Measurements from ENCODE around the gene DUSP8.
"Not testable (repeated sequence)": the region's sequence is repeated elsewhere in the genome, so short reads cannot be mapped to it uniquely, and the experiment has no call there.

The DUSP8 gene

GRCh38 chr11:1586699-1587098, 14.6 kb upstream of the DUSP8 start:
- DNase-seq (ENCODE audit: low spot score): no peak

DNA sequence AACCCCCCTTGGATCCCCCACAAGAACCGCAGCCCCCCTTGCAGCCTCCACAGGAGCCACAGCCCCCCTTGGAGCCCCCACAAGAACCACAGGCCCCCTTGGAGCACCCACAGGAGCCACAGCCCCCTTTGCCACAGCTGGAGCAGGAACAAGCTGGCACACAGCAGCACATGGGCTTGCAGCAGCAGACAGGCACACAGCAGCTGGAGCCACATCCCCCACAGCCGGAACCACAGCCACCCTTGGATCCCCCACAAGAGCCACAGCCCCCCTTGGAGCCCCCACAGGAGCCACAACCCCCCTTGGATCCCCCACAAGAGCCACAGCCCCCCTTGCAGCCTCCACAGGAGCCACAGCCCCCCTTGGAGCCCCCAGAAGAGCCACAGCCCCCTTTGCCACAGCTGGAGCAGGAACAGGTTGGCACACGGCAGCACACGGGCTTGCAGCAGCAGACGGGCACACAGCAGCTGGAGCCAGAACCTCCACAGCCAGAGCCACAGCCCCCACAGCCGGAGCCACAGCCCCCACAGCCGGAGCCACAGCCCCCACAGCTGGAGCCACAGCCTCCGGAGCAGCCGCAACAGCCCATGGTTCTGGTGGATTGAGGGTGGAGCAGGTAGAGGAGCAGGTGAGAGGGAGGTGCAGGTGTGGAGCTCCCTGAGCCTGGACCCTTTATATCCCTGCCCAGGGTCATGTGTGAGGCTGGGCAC, 12.7 kb upstream of the DUSP8 start, which contains the start of gene KRTAP5-1:
Gene KRTAP5-1, minus strand, starts transcription at position 623 of the 710 bp plus-strand sequence. Its CDS starts 34 bp downstream, at position 589.
- not testable (repeated sequence) for DNase-seq (ENCODE audit: low spot score)

DNA sequence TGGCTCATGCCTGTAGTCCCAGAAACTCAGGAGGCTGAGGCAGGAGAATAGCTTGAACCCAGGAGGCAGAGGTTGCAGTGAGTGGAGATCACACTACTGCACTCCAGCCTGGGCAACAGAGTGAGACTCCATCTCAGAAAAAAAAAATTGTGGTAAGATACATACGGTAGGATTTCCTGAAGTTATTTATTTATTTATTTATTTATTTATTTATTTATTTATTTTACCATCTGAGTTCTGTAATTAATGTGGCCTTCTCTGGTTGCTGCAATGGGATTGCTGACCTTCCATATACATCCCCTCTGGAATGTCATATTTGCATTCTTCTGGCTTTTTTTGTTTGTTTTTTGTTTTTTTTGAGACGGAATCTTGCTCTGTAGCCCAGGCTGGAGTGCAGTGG, 10.8 kb upstream of the DUSP8 start:
- DNase-seq (ENCODE audit: low spot score): not testable (repeated sequence)

DNA sequence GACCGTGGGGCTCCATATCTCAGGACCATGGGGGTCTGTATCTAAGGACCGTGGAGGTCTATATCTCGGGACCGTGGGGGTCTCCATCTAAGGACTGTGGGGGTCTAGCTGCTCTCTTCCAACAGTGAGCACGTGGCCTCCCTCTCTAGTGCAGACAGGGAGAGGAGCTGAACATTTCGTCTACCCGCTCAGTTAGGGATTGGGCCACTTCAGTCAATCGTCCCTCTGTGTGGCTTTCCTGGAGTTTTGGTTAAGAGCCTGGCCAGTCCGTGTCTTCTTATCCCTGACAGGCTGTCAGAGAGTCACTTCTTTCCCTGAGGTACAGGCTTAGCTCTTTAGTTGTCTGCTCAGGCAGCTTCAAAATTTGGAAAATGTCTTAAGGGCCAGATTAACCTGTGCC, 9.9 kb upstream of the DUSP8 start:
- no peak for DNase-seq (ENCODE audit: low spot score)

- no peak for DNase-seq (ENCODE audit: low spot score)
Observed at GRCh38 chr11:1576825-1577224, 4.8 kb upstream of the DUSP8 start.

DNA sequence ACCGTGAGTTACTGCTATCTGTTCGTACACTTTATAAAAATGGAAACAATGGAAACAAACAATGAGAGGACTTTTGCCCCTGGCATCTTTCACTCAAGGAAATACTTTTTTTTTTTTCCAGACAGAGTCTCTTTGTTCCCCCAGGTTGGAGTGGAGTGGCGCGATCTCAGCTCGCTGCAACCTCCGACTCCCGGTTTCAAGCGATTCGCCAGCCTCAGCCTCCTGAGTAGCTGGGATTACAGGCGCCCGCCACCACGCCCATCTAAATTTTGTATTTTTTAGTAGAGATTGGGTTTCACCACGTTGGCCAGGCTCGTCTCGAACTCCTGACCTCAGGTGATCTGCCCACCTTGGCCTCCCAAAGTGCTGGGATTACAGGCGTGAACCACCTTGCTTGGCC, 3.7 kb upstream of the DUSP8 start:
- not testable (repeated sequence) for DNase-seq (ENCODE audit: low spot score)

DNA sequence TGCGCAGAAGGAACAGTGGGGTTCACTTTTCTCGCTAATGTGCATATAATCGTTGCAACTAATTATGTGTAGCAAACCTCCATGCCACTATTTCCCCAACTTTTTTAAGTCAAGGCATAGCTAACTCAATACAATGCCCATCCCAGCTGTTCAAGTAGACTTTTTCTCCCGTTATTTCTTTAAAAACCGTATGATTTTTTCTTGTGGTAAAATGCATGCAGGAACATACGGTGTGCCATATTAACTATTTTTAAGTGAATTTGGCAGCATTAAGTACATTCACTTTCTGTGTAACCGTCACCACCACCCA, 2.8 kb upstream of the DUSP8 start:
- no peak for DNase-seq (ENCODE audit: low spot score)

DNA sequence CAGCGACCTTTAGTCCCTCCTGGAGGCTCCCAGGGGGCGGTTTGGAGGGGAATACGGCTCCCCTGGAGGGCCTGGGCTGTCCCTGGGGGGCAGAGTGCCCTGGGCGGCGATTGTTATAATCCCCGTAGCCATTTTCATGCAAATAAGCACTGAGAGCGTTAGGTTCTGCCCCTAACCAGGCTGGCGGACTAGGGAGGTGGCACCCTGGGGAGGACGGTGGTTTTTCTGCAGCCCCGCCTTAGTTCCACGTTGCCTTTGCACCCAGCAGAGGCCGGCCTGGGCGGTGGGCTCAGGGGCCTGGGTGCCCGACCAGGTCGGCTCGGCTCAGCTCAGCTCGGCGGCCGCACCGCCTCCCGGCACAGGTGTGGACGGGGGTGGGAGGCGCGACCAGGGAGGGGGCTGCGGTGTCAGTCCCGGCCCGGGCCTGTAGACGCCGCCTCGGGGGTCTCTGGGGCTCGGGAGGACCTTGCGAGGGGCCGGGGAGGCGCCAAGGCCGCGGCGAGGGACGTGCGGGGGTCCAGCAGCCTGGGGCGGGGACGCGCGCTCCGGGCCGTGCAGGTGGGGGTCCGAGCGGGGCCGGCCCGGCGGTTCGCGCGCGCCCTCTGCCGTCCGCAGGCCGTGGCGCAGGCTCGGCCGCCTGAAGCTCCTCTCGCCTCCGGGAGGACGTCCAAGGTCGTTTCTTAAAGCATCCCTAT, 2.3 kb upstream of the DUSP8 start:
- DNase-seq (ENCODE audit: low spot score): peak; percentile 91

DNA sequence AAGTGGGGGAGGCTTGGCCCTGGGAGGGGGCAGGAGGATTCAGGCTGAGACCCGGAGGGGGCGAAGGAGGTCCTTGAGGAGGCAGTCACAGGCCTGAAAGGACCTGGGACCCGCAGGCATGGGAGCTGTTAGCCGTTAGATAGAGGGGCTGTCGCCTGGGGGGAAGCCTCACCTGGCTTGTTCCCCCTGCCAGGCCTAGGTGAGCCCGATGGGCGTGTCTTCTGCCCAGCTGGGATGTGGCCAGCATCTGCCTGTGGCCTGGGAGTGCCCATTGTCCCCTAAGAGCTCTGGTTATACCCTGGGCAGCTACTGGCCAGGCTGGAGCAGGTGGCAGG, 1.8 kb upstream of the DUSP8 start:
- DNase-seq (ENCODE audit: low spot score): no peak

- no peak for DNase-seq (ENCODE audit: low spot score)
Observed at GRCh38 chr11:1573077-1573902, 1.2 kb upstream of the DUSP8 start.

DNA sequence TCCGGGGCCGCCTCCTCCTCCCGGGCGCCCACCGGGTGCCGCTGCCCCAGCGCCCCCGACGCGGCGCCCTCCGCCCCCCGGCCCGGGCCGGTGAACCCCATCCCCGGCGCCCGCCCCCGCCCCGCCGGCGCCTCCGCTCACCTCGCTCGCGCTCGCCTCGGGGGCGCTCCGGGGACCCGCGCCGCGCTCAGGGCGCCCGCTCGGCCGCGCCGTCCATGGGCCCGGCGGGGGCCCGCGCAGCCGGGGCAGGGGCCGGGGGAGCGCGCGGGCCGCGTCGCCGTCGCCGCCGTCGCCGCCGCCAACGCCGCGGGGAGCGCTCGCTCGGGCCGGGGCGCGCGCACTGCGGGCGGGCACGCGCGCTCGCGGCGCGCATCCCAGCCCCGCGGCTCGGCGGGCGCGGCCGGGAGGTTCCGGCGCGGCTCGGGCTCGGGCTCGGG, 293 bp downstream of the DUSP8 start:
- no peak for DNase-seq (ENCODE audit: low spot score)

- no peak for DNase-seq (ENCODE audit: low spot score)
Observed at GRCh38 chr11:1570896-1571759, 943 bp downstream of the DUSP8 start.

GRCh38 chr11:1570531-1570895, 1.6 kb downstream of the DUSP8 start:
- no peak for DNase-seq (ENCODE audit: low spot score)

DNA sequence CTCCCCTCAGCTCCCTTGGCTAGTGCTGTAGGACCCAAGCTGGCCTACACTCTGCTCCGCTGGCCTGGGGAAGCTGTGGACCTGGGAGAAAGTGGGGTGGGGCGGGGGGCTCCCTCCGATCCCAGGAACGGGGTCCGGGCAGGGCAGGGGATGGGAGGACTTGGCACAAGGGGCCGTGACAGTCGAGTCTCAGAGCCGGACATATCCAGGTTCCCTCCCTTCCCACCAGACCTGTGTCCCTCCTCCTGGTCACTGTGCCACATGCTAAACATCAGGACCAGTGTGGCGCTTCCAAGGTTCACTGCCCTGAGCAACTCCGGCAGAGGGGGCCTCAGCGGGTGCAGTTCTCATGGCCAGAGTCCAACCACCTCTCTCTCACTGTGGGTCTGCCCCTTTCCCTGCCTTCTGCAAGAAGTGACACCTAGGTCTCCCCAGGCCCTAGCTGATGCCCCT, 2.0 kb downstream of the DUSP8 start:
- no peak for DNase-seq (ENCODE audit: low spot score)

DNA sequence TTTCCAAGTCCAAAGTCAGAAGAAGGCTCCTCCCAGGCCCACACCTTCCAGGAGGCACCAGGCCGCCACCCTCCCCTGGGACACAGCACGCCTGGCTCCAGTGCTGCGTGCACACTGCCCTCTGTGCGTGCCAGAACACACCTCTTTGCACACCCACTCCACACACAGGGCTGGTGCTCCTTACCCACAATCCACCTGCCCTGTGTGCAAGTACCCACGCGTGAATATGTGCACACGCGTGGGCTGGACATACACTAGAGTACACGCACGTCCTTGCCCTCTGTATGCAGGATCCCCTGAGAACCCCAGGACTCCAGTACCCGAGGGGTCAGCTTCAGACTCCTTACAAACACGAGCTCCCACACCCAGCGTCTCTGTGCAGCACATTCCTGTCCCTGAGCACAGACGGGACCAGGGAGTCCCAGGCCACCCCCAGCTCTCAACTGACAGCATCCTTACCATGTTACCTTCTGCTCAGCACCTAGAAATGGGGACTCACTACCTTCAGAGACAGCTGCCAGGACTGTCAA, 2.8 kb downstream of the DUSP8 start:
- DNase-seq (ENCODE audit: low spot score): no peak

GRCh38 chr11:1568441-1568911, 3.6 kb downstream of the DUSP8 start:
- peak; percentile 63 for DNase-seq (ENCODE audit: low spot score)

- no peak for DNase-seq (ENCODE audit: low spot score)
Observed at GRCh38 chr11:1567721-1568100, 4.4 kb downstream of the DUSP8 start.

- no peak for DNase-seq (ENCODE audit: low spot score)
Observed at GRCh38 chr11:1567052-1567720, 4.9 kb downstream of the DUSP8 start.

DNA sequence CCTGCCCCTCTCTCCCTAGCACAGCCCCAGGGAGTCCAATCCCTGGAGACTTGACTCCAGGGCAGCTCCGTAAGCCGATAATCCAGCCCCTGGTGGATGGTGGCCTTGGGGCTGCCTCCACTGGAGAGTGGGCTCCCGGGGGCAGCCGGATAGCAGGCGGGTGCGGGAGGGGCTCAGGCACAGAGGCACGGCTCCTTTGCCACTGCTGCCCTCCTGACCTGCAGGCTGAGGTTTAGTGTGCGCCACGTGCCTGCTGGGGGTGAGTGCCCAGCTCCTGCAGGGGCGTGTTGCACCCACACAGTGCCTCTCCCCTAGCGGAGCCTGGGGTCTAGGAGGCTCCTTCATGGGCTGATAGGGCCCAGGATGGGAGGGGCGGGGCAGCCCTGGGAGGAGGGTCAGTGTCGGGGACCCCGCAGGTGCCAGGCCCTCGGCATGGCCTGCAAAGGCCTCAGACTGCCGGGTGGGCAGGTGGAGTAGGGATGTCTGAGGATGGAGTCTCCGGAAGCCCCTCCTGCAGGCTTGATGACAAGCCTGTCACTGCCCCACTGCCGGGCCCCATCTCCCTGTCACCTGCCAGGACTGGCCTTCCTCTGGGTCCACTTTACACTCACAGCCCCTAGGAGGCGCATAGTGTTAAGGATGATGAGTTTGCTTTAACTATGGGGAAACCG, 5.6 kb downstream of the DUSP8 start:
- DNase-seq (ENCODE audit: low spot score): no peak

- DNase-seq (ENCODE audit: low spot score): no peak
Observed at GRCh38 chr11:1565904-1566247, 6.2 kb downstream of the DUSP8 start.
